Spinal cord (tissue), 10 donors: ENCODE results near the gene LEUTX. TPM values are rescaled to one million over a fixed set of nuclear protein-coding genes. Genes with fewer than 3 reads are reported as not detected.
"Not testable (repeated sequence)": the region's sequence is repeated elsewhere in the genome, so short reads cannot be mapped to it uniquely, and the experiment has no call there.

Experiments used
- DNase-seq, 6 donors: peaks; one replicate each; pipeline versions ENCODE4 v3.0.0 to v3.0.0-alpha.2; 2013 to 2015; ENCODE audit warnings: low spot score in 6 of 6, low read depth in 4 of 6
- H3K27ac ChIP-seq: one replicate; pipeline ENCODE4 v1.5.1; 2013; ENCODE audit warnings: low read depth, low read length, control low read depth
- H3K27me3 ChIP-seq: one replicate; pipeline ENCODE4 v1.6.1; 2013; ENCODE audit warnings: low read length; ENCODE audit not compliant: control insufficient read depth, insufficient read depth
- H3K36me3 ChIP-seq: one replicate; pipeline ENCODE4 v1.6.1; 2013; ENCODE audit warnings: low read length; ENCODE audit not compliant: control insufficient read depth, insufficient read depth
- H3K4me1 ChIP-seq: one replicate; pipeline ENCODE4 v1.6.1; 2013; ENCODE audit warnings: low read length; ENCODE audit not compliant: control insufficient read depth, insufficient read depth
- H3K4me3 ChIP-seq: one replicate; pipeline ENCODE4 v1.5.1; 2013; ENCODE audit warnings: low read depth, low read length, control low read depth
- H3K9me3 ChIP-seq: one replicate; pipeline ENCODE4 v1.6.1; 2013; ENCODE audit warnings: low read length; ENCODE audit not compliant: control insufficient read depth, insufficient read depth
- WGBS: methylation state at CpG from one replicate; pipeline ENCODE4 v1.1.5; 2013; ENCODE audit warnings: missing lambda C conversion rate; ENCODE audit not compliant: insufficient coverage; 5-methylcytosine and 5-hydroxymethylcytosine counted together
- polyA plus RNA-seq, 2 donors: library from polyadenylated mRNA; unstranded; fragments of 120-200 nt; gene quantifications; one replicate each; pipeline ENCODE4 v1.2.1, GENCODE V29; 2013; ENCODE audit not compliant: insufficient read length in 2 of 2
- total RNA-seq, 2 donors: library from RNA; depleted of rRNA in 1 of 2; stranded (reverse); fragments of 120-200 nt in 1 of 2; fragments of >200 nt in 1 of 2; gene quantifications; one replicate each; pipeline versions ENCODE4 v1.2.3 to v1.2.4, GENCODE V29; 2013 to 2014
- donor health status: healthy.

LEUTX gene
- total and polyA plus RNA-seq, 4 donors, result not detected

GRCh38 chr19:39802958-39803357 lies 24.3 kb downstream of the LEUTX start:
- DNase-seq, result no peak
- no peak overlapping the region for H3K27ac ChIP-seq

GRCh38 chr19:39805104-39805503 lies 26.4 kb downstream of the LEUTX start:
- no peaks in the 10 kb centered on the region for H3K36me3 ChIP-seq
- 63% methylated on average over 5 of the region's 5 CpGs for WGBS
- H3K27me3 ChIP-seq, result no peaks in the 10 kb centered on the region
- H3K4me3 ChIP-seq, result no peak overlapping the region
- no peaks in the 10 kb centered on the region for H3K4me1 ChIP-seq
- DNase-seq, result no peak
- no peaks in the 10 kb centered on the region for H3K9me3 ChIP-seq
- H3K27ac ChIP-seq, result no peak overlapping the region

More at GRCh38 chr19:39802958-39803357, 24.3 kb downstream of the LEUTX start:
- no peaks in the 10 kb centered on the region for H3K36me3 ChIP-seq
- no peak overlapping the region for H3K4me3 ChIP-seq
- no peaks in the 10 kb centered on the region for H3K4me1 ChIP-seq
- WGBS, result no CpG with 5 or more reads among the region's 4 CpGs
- H3K27me3 ChIP-seq, result no peaks in the 10 kb centered on the region
- H3K9me3 ChIP-seq, result no peaks in the 10 kb centered on the region

GRCh38 chr19:39807846-39808364 lies 29.3 kb downstream of the LEUTX start:
- Histone ChIP-seq H3K4me1 (no peaks in the 10 kb centered on the region), H3K27me3 (no peaks in the 10 kb centered on the region), H3K4me3 (no peak overlapping the region), H3K9me3 (no peaks in the 10 kb centered on the region), H3K36me3 (peaks cover 5% of the 10 kb centered on the region), H3K27ac (no peak overlapping the region)
- WGBS, result no CpG with 5 or more reads among the region's 5 CpGs
- no peak for DNase-seq

GRCh38 chr19:39808688-39809087 lies 30.0 kb downstream of the LEUTX start:
- 84% methylated on average over 2 of the region's 7 CpGs for WGBS
- H3K27me3 ChIP-seq, H3K36me3 ChIP-seq, H3K4me3 ChIP-seq, H3K9me3 ChIP-seq, DNase-seq, H3K4me1 ChIP-seq, H3K27ac ChIP-seq: not testable (repeated sequence)

- Histone ChIP-seq H3K36me3 (peaks cover 9% of the 10 kb centered on the region), H3K27ac (no peak overlapping the region), H3K9me3 (no peaks in the 10 kb centered on the region), H3K27me3 (no peaks in the 10 kb centered on the region), H3K4me1 (no peaks in the 10 kb centered on the region), H3K4me3 (no peak overlapping the region)
- 90% methylated on average over 3 of the region's 4 CpGs for WGBS
- DNase-seq, result no peak
Observed at GRCh38 chr19:39809368-39809767, 30.7 kb downstream of the LEUTX start.

GRCh38 chr19:39810424-39810823 lies 31.8 kb downstream of the LEUTX start:
- Histone ChIP-seq H3K27me3 (no peaks in the 10 kb centered on the region), H3K9me3 (no peaks in the 10 kb centered on the region), H3K4me1 (no peaks in the 10 kb centered on the region), H3K27ac (no peak overlapping the region), H3K36me3 (peaks cover 10% of the 10 kb centered on the region), H3K4me3 (no peak overlapping the region)
- no peak for DNase-seq
- WGBS, result no CpG with 5 or more reads among the region's 4 CpGs

- Histone ChIP-seq H3K36me3 (peaks cover 13% of the 10 kb centered on the region), H3K27ac (no peak overlapping the region), H3K4me3 (no peak overlapping the region), H3K4me1 (no peaks in the 10 kb centered on the region), H3K27me3 (no peaks in the 10 kb centered on the region), H3K9me3 (no peaks in the 10 kb centered on the region)
- no peak for DNase-seq
- WGBS, result 86% methylated on average over 2 of the region's 4 CpGs
Observed at GRCh38 chr19:39811064-39811463, 32.4 kb downstream of the LEUTX start.

GRCh38 chr19:39813264-39813993 lies 34.8 kb downstream of the LEUTX start:
- Histone ChIP-seq H3K4me3 (no peak overlapping the region), H3K27me3 (no peaks in the 10 kb centered on the region), H3K4me1 (no peaks in the 10 kb centered on the region), H3K27ac (no peak overlapping the region), H3K9me3 (no peaks in the 10 kb centered on the region), H3K36me3 (peaks cover 23% of the 10 kb centered on the region)
- 75% methylated on average over 8 of the region's 9 CpGs for WGBS
- DNase-seq, result no peak

- H3K27me3 ChIP-seq, H3K27ac ChIP-seq, H3K4me3 ChIP-seq, H3K4me1 ChIP-seq, H3K9me3 ChIP-seq, DNase-seq: not testable (repeated sequence)
- H3K36me3 ChIP-seq, result peaks cover 26% of the 10 kb centered on the region
- WGBS, result no CpG with 5 or more reads among the region's 6 CpGs
Observed at GRCh38 chr19:39814111-39814510, 35.5 kb downstream of the LEUTX start.

- no CpG with 5 or more reads among the region's 3 CpGs for WGBS
- Histone ChIP-seq H3K9me3 (no peaks in the 10 kb centered on the region), H3K27ac (no peak overlapping the region), H3K4me3 (no peak overlapping the region), H3K27me3 (no peaks in the 10 kb centered on the region), H3K36me3 (peaks cover 29% of the 10 kb centered on the region), H3K4me1 (no peaks in the 10 kb centered on the region)
- DNase-seq, result no peak
Observed at GRCh38 chr19:39814595-39814994, 35.9 kb downstream of the LEUTX start.
